ENCODE results near the gene ARFIP1. TPM values are rescaled to one million over a fixed set of nuclear protein-coding genes. Genes with fewer than 3 reads are reported as not detected.

The ARFIP1 gene
- total RNA-seq, 4 donors from 2014 or later = 8.4 to 11.9 (median 9.7) TPM

- Histone ChIP-seq H3K4me1 (peaks cover 10 to 13% of the 10 kb centered on the region in 2 donors), H3K4me3 (no peak overlapping the region), H3K9me3 (no peaks in the 10 kb centered on the region), H3K36me3 (no peaks in the 10 kb centered on the region), H3K27me3 (no peaks in the 10 kb centered on the region), H3K27ac (no peak overlapping the region)
- intact Hi-C loops (cut with DNase I; ENCODE audit: low total_unique reads) (no loop called here), in situ Hi-C loops (cut with MboI; ENCODE audit: low sequenced_read_pairs in 4 of 4) (loop anchor here in 1 of 4 donors (25.0 kb wide), 1 partner anchor 1709 kb away; the partner anchor contains the start of gene RPS3A)
- ATAC-seq = no peak
- no peak for DNase-seq
- TF ChIP-seq POLR2A (IDR thresholded peaks at IDR 0.05) = no peak
- TF ChIP-seq, protein P1, sequence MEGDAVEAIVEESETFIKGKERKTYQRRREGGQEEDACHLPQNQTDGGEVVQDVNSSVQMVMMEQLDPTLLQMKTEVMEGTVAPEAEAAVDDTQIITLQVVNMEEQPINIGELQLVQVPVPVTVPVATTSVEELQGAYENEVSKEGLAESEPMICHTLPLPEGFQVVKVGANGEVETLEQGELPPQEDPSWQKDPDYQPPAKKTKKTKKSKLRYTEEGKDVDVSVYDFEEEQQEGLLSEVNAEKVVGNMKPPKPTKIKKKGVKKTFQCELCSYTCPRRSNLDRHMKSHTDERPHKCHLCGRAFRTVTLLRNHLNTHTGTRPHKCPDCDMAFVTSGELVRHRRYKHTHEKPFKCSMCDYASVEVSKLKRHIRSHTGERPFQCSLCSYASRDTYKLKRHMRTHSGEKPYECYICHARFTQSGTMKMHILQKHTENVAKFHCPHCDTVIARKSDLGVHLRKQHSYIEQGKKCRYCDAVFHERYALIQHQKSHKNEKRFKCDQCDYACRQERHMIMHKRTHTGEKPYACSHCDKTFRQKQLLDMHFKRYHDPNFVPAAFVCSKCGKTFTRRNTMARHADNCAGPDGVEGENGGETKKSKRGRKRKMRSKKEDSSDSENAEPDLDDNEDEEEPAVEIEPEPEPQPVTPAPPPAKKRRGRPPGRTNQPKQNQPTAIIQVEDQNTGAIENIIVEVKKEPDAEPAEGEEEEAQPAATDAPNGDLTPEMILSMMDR (IDR thresholded peaks at IDR 0.05 in 4 of 5, conservative IDR thresholded peaks at IDR 0.05 in 1 of 5) = no peak
Observed at GRCh38 chr4:152795891-152796290, 16.1 kb downstream of the ARFIP1 start.

- Histone ChIP-seq H3K27ac (no peak overlapping the region), H3K4me3 (no peak overlapping the region), H3K4me1 (peaks cover 11 to 17% of the 10 kb centered on the region in 2 donors), H3K27me3 (no peaks in the 10 kb centered on the region), H3K36me3 (no peaks in the 10 kb centered on the region), H3K9me3 (no peaks in the 10 kb centered on the region)
- TF ChIP-seq POLR2A (IDR thresholded peaks at IDR 0.05) = no peak
- TF ChIP-seq, protein P1 (IDR thresholded peaks at IDR 0.05 in 4 of 5, conservative IDR thresholded peaks at IDR 0.05 in 1 of 5) = no peak
- ATAC-seq = no peak
- in situ Hi-C loops (cut with MboI; ENCODE audit: low sequenced_read_pairs in 4 of 4) = no loop called here
- DNase-seq = no peak
- intact Hi-C loops (cut with DNase I; ENCODE audit: low total_unique reads) = no loop called here
Observed at GRCh38 chr4:152803541-152803940, 23.8 kb downstream of the ARFIP1 start.

- Histone ChIP-seq H3K27me3 (no peaks in the 10 kb centered on the region), H3K4me1 (peaks cover 3 to 13% of the 10 kb centered on the region in 2 donors), H3K27ac (no peak overlapping the region), H3K9me3 (no peaks in the 10 kb centered on the region), H3K36me3 (no peaks in the 10 kb centered on the region), H3K4me3 (no peak overlapping the region)
- intact Hi-C loops (cut with DNase I; ENCODE audit: low total_unique reads) = no loop called here
- in situ Hi-C loops (cut with MboI; ENCODE audit: low sequenced_read_pairs in 4 of 4) = no loop called here
- TF ChIP-seq POLR2A (IDR thresholded peaks at IDR 0.05) = no peak
- TF ChIP-seq, protein P1 (IDR thresholded peaks at IDR 0.05 in 4 of 5, conservative IDR thresholded peaks at IDR 0.05 in 1 of 5) = no peak
- DNase-seq (no peak), ATAC-seq (no peak)
Observed at GRCh38 chr4:152805071-152805650, 25.4 kb downstream of the ARFIP1 start.

GRCh38 chr4:152805818-152806217, 26.1 kb downstream of the ARFIP1 start:
- no peaks in the 10 kb centered on the region for H3K36me3 ChIP-seq
- no peaks in the 10 kb centered on the region for H3K9me3 ChIP-seq
- H3K4me3 ChIP-seq = no peak overlapping the region
- no peaks in the 10 kb centered on the region for H3K27me3 ChIP-seq
- no peak for TF ChIP-seq POLR2A (IDR thresholded peaks at IDR 0.05)
- TF ChIP-seq, protein P1 (IDR thresholded peaks at IDR 0.05 in 4 of 5, conservative IDR thresholded peaks at IDR 0.05 in 1 of 5) = no peak
- DNase-seq (no peak), ATAC-seq (no peak)
- peaks cover 3 to 13% of the 10 kb centered on the region in 2 donors for H3K4me1 ChIP-seq
- intact Hi-C loops (cut with DNase I; ENCODE audit: low total_unique reads) (no loop called here), in situ Hi-C loops (cut with MboI; ENCODE audit: low sequenced_read_pairs in 4 of 4) (no loop called here)
- H3K27ac ChIP-seq = no peak overlapping the region

All from gastrocnemius medialis (tissue), 4 donors.